Activated T-helper 1 cell treated with Interleukin-2 at 50 U/mL for 16 hours (primary cell): ENCODE results near the gene CALR3.
A peak's percentile ranks its signal among the peaks of the same experiment; 100 is the strongest.
"Not testable (repeated sequence)": the region's sequence is repeated elsewhere in the genome, so short reads cannot be mapped to it uniquely, and the experiment has no call there.

ENCODE experiments used
- DNase-seq: peaks from one replicate; pipeline ENCODE4 v3.0.0-alpha.2; 2020; ENCODE audit warnings: low read depth

The CALR3 gene

DNA sequence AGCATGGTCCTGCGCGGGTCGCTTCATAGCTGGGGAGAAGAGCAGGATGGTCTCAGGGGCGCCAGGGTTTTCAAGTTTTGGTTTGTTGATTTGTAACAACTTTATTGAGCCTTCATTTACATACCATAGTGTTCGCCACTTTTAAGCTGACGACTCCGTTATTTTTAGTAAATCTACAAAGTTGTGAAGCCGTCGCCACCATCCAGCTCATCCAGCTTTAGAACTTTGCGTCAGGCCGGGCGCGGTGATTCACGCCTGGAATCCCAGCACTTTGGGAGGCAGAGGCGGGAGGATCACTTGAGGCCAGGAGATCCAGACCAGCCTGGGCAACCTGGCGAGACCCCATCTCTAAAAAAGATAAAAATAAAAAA is 631 bp upstream of the CALR3 start:
- no peak for DNase-seq

DNA sequence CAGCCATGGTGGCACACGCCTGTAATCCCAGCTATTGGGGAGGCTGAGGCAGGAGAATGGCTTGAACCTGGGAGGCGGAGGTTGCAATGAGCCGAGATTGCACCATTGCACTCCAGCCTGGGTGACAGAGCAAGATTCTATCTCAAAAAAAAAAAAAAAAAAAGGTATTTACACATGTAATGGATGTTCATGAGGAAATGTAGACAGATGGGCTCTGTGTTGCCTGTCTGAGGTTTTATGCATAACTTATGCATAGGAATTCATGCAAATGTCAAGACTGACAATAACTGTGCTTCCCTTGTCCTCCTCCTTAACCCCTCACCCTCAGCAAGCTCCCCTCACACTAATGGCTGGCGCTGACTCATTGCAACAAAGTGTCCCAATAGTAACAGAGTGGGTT is 9.5 kb downstream of the CALR3 start:
- DNase-seq: not testable (repeated sequence)

DNA sequence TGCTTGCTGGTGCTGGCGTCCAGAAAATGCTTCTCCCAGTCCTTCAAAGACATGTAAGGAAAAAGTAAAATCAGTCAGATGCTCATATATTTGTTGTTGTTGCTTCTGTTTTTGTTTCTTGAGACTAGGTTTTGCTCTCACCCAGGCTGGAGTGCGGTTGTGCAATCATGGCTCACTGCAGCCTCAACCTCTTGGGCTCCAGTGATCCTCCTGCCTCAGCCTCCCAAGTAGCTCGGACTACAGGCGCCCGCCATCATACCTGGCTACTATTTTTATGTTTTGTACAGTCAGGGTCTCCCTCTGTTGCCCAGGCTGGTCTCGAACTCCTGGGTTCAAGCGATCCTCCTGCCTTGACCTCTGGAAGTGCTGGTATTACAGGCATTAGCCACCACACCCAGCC is 13.2 kb downstream of the CALR3 start:
- no peak for DNase-seq

DNA sequence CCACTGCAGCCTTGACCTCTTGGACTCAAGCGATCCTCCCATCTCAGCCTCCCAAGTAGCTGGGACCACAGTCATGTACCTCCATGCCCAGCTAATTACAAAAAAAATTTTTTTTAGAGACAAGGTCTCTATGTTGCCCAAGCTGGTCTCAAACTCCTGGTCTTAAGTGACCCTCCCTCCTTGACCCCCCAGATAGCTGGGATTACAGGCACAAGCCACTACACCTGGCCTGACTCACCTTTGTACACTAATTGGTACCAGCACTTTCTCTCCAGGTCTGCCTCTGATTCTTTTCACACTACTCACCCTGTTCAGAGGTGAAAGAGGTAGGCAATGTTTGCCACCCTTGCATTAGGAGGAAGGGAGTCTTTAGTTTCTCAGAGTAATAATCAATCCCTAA is 18.7 kb downstream of the CALR3 start:
- DNase-seq: no peak

DNA sequence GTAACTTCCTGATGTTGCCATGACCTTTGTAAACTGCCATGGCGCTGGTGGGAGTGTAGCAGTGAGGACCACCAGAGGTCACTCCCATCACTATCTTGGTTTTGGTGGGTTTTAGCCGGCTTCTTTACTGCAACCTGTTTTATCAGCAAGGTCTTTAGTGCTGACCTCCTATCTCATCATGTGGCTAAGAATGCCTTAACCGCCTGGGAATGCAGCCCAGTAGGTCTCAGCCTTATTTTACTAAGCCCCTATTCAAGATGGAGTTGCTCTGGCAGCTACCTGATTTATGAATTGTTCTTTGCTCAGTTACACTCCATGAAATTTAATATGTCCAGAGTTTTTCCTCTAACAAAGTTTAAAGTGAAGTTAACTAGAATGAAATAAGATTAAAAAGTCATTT is 19.6 kb downstream of the CALR3 start:
- no peak for DNase-seq

DNA sequence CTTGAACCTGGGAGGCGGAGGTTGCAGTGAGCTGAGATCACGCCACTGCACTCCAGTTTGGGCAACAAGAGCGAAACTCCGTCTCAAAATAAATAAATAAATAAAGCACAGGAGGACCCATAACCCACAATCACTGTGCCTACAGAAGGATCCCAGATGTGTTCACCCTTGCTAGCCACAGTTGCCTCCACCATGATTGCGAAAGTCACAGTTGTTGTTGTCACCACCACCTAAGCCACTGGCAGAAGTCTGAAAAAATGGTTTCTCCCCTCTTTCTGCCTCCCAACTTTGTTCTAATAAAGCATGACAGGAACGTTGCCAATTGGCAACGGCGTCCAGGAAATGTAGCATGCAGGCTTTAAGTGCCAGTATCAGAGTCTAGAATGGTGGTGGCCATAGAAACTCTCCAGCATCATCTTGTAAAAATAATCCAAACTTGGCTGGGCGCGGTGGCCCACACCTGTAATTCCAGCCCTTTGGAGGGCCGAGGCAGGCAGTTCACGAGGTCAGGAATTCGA is 22.0 kb downstream of the CALR3 start:
- DNase-seq: no peak

DNA sequence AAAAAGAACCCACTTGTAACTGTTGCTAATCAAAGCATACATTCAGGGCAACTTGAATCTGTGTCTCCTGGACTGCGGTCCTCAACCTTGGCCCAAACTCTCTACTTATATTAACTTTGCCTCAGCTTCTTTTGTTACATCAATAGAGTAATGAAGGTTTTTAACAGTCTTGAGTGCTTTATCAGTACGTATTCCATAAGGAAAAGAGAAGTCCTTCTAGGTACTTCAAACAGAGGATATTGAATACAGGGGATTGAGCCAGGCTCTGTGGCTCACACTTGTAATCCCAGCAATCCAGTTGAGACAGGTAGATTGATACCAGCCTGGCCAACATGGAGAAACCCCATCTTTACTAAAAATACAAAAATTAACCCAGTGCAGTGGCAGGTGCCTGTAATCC is 23.0 kb downstream of the CALR3 start:
- no peak for DNase-seq

DNA sequence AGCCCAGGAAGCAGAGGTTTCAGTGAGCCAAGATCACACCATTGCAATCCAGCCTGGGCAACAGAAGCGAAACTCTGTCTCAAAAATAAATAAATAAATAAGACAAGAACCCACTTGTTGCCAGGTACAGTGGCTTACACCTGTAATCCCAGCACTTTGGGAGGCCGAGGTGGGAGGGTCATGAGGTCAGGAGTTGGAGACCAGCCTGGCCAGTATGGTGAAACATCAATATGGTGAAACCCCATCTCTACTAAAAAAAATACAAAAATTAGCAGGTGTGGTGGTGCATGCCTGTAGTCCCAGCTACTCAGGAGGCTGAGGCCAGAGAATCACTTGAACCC is 23.4 kb downstream of the CALR3 start:
- DNase-seq: not testable (repeated sequence)

DNA sequence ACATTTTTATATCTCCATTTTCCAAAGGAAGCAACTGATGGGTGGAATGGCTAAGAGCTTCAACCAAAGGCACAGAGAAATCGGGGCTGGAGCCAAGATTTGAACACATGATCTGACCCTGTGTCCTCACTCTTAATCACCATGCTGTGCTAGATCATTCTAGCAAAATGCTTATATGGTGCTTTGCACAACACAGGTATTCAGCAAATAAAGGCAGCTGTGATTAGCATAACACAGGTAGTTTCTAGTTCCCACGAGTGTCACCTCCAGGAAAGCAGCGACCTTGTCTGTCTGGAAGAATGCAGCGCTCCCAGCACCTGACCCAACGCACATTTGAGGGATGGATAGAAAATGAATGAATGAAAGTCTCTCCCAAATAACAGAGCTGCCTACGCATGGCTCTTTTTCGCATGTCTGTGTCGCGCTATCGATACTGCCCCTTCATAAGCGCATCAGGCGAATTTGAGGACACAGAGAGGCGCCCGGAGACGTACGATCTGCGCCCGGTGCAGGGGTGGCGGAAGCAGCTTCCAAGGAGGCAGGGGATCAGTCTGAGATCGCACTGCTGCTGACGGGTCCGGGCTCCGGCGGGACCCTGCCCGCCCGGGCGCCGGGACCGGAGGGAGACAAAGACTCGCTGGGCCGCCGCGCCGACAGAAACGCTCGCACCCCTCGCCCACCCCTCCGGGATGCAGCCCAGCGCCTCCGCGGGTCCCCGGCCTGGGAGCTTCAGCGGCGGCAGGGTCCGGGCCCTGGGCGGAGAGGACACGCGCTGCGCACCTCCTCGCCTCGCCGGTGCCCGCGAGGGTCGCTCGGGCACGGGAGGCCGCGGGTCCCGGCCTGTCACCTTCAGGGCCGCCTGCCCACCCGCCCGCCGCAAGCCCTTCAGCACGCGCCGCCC is 24.8 kb downstream of the CALR3 start:
- DNase-seq: peak; percentile 12

DNA sequence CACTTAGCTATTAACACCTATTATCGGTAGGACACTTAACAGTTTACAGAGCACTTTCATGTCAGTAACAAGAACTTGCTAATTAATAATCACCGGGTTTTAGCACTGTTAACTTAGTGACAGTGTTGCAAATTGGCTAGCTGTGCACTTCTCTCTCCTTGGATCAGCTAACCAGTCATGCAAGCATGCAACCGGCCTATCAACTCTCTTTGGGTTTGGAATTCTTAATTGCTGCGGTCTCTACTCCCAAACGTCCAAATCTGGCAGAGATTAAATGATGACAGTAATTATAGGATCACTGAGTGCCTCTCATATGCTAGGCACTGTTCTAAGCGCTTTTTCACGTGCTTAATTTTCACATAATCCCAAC is 25.4 kb downstream of the CALR3 start:
- DNase-seq: no peak

DNA sequence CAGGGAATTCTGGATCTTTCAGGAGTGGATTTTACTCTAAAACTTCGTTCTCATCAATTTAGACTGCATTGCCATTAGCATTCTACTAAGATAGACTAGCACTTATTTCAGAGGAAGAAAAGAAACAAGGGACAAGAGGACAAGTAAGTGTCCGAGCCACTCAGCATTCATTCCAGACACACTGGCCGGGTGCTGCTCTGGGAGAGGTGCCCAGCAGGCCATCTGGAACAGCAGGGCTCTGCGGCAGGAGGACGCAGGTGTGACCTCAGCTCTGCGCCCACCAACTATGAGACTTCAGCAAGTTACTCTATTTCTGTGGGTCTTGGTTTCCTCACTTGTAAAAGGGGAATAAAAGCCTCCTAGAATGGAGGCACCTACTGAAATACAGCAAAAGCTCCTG is 28.4 kb downstream of the CALR3 start:
- DNase-seq: no peak

DNA sequence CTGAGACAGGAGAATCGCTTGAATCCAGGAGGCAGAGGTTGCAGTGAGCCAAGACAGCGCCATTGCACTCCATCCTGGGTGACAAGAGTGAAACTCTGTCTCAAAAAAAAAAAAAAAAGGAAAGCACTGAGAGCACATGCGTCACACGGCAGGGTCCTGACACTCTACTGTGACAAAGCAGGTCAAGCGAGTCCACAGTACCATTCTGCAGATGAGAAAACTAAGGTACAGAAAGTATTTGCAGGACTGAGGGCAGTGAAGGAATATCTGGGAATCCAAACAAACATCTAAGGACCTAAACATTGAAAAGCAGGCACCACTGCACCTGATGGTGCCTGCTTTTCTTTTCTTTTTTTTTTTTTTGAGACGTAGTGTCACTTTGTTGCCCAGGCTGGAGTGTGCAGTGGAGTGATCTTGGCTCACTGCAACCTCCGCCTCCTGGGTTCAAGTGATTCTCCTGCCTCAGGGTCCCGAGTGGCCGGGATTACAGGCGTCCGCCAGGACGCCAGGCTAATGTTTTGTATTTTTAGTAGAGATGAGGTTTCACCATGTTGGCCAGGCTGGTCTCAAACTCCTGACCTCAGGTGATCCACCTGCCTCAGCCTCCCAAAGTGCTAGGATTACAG is 29.1 kb downstream of the CALR3 start:
- DNase-seq: not testable (repeated sequence)

DNA sequence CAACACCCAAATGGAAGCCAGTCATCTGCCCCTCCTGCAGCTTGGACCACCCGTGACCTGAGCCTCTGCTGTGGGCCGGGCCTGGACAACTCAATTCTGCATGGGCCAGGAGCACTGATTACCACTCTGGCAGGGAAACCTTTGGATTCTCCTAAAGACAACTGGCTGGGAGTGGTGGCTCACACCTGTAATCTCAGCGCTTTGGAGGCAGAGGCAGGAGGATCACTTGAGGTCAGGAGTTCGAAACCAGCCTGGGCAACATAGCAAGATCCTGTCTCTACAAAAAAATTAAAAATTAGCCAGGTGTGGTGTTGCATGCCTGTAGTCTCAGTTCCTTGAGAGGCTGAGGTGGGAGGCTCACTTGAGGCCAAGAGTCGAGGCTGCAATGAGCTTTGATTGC is 30.7 kb downstream of the CALR3 start:
- no peak for DNase-seq

DNA sequence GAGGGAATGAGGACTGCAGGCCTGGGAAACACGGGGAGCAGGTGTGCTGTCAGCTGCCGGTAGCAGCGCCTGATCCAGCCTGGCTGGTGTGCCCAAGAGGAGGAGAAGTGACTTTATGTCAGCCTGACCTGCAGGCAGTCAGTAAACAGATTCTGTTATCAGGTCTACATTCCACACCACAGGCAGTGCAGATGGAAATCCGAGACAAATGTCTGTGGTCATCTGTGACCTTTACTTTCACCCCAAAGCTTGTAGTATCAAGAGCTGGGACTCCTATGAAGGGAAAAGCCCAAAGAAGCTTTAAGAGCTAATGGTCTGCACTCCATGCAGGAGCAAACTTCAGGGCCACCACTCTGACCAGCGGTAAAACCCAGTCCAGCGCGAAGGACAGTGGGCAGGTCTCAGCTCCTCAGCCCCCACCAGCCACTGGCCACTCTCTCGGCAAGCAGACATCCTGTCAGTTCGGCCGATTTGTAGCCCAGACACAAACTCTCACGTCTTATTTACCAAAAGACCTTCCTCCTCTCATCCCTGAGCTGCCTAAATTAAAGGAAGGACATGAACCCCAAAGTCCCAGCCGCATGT is 31.9 kb downstream of the CALR3 start:
- DNase-seq: no peak

DNA sequence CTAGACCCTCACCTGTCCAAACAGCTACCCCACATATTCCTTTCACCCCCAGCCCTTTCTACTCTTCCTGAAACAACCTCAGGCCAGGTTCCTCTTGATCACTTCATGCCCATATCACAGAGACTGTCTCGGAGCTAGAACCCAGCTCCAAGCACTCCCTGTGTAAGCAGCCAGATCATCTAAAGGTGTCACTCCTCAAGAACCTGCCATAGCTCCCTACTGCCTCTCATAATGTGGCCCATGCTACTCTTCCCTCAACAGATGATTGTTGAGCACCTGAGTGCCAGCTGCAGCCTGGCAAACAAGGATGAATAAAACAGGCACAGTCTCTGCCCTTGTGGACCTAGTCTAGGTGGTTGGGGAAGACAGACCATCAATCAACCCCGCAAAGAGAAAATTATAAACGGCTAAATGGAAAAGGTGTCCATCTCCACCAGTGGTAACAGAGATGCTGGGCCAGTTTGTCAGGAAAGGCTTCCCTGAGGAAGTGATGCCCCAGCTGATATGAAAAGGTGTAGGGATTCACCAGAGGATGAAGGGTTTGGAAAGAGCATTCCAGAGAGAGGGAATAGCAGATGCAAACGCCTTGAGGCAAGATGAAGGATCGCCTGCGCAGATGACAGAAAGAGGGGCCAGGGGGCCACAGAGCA is 32.5 kb downstream of the CALR3 start:
- DNase-seq: no peak

DNA sequence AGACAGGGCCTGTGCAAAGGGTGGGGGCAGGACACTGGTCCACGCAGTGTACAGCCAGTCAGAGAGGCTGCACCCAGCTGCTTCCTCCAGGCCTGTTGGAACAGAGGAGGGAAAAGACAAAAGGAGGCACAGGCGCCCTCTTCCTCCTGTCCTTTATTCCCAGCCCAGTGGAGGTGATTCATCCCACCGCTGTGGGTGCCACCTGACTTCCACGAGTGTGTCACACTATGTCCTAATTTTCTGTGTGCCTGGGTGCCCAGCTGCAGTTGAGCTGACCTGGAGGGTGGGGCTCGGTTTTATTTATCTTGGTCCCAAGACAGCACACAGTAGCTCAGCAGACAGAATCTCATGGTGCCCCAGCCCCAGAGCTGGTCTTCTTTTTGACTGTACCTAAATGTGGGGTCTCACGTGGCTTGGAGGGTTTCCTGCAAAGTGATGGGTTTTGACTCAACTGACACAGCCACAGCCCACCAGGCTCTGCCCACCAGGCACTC is 33.2 kb downstream of the CALR3 start:
- DNase-seq: no peak

DNA sequence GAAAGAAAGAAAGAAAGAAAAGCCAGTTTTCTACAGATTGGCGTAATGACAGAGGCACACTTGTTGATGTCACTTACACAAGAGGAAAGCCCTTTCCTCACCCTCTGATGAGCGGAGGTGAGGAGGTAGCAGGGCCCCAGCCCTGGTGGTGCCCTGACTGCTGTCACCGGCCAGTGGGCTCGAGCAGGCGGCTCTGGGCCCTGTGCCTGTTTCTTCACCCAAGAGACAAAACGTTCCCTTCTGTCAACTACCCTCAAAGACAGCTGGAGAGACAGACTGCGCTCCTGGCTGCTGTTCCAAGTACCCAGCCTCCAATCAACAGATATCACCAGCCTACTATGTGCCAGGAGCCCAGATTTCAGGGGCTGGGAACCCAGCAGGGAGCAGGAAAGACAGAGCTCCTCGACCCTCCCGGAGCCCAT is 34.3 kb downstream of the CALR3 start:
- DNase-seq: no peak

DNA sequence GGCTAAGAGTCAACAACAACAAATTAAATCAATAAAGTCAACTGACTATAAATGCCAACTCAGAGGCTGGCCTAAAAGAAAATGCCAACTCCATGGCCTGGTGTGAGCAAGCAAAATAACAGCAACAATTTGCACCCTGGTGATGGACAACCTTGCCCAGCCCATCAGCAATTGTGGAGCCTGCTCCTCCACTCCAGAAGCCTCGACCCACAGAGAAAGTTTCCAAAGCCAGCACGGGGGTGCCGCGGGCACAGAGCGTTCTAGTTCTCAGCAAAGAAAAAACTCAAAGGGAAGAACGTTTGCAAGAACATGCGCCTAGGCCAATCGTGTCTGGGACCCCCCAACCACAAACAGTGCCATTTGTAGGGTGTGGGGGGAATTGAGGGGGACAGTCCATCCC is 35.5 kb downstream of the CALR3 start:
- no peak for DNase-seq

DNA sequence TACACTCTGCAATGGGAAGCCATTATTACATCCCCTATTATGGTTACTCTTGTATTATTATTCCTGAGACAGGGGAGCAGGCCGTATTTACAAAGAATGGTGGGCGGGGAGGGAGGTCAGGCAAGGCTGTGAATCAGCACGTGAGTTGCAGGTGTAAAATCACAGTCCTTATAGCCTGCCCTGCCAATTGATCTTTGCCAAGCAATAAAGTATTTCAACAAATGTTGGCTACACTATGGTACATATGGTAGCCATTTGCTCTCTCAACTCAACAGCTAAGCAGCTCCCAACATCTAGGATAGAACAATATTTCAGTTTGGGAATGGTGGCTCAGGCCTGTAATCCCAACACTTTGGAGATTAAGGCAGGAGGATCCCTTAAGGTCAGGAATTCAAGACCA is 36.3 kb downstream of the CALR3 start:
- no peak for DNase-seq

DNA sequence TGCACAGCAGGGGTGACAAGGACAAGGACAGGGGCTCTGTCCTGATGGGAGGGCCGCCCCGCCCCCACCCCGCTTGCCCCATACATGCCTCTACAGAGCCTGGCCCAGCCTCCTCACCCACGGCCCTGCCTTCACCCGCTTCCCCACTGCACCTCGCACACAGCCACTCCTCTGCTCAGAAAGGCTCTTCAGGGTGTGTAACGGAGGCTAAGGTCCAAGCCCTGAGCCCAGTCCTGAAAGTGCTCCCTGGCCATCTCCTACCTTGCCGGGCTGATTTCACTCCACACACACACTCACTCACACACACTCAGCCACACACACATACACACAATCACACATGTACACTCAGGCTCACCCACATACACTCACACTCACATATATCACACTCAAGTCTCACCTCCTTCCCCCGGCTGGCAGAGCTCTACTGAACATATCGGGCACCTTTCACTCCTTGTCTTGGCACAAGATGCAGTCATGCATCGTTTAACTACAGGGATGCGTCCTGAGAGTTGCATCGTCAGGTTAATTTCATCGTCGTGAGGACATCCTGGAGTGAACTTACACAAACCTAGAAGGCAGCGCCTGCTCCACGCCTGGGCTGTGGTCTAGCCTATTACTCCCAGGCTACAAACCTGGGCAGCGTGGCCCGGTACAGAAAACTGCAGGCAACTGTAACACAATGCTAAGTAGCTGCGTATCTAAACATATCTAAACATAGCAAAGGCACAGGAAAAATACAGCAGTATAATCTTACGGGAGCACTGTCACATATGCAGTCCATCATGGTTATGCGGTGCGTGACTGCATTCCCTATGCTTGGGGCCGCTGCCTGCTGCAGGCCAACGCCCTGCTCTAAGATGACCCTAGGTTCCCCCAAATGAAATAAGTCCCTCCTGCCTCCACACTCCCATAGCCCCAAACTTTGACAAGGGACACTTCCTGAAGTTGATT is 37.3 kb downstream of the CALR3 start:
- no peak for DNase-seq

DNA sequence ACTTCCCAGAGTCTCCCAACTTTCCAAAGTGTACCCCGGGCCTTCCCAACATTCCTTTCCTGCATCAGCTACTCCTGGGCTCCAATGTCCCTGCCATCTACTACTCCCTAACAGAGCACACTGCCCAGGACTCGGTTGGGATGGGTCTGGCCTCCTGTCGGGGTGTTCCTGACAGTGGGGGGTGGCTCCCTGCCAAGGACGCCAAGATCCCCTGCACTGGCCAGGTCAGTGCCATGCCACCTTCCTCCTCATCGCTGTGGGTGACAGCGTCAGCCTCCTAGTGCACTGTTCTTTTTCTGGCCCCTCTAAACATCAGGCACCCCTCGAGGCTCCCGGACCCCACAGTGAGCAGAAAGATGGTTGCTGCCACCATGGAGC is 38.0 kb downstream of the CALR3 start:
- DNase-seq: no peak
